ENCODE results near the gene SH3BP5.

SH3BP5 gene

DNA sequence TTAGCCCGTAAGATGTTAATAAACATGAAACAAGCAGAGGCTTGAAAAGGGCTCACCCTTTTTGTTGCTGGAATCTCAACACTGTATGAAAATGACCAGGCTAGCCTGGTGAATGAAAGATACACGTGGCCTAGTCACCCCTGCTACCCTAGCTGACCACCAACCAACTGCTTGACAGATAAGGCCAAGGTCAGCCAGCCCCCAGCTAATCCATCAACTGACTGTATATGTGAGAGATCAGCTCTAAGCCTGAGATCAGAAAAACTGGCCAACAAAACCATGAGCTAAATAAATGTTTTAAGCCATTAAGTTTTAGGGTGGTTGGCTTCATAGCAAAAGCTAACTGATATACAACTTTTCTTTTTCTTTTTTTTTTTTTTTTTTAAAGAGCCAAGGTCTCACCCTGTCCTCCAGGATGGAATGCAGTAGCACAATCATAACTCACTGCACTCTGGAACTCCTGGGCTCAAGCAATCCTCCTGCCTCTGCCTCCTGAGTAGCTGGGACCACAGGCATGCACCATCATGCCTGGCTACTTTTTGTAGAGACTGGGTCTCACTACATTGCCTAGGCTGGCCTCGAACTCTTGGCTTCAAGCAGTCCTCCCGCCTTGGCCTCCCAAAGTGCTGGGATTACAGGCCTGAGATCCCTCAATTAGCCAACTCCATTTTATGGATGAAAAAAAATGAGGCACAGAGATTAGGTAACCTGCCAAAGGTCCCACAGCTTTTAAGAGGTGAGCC, 34.6 kb downstream of the SH3BP5 start:
- H3K9me3 ChIP-seq (ENCODE audit: severe bottlenecking): no peaks in the 10 kb centered on the region
- no peaks in the 10 kb centered on the region for H3K36me3 ChIP-seq (ENCODE audit: low read depth)
- H3K27ac ChIP-seq (ENCODE audit: poor library complexity, severe bottlenecking): no peak overlapping the region
- peaks cover 5% of the 10 kb centered on the region for H3K4me1 ChIP-seq (ENCODE audit: insufficient read depth, poor library complexity, severe bottlenecking)
- no peak overlapping the region for H3K4me3 ChIP-seq (ENCODE audit: severe bottlenecking)
- TF ChIP-seq, protein P1, sequence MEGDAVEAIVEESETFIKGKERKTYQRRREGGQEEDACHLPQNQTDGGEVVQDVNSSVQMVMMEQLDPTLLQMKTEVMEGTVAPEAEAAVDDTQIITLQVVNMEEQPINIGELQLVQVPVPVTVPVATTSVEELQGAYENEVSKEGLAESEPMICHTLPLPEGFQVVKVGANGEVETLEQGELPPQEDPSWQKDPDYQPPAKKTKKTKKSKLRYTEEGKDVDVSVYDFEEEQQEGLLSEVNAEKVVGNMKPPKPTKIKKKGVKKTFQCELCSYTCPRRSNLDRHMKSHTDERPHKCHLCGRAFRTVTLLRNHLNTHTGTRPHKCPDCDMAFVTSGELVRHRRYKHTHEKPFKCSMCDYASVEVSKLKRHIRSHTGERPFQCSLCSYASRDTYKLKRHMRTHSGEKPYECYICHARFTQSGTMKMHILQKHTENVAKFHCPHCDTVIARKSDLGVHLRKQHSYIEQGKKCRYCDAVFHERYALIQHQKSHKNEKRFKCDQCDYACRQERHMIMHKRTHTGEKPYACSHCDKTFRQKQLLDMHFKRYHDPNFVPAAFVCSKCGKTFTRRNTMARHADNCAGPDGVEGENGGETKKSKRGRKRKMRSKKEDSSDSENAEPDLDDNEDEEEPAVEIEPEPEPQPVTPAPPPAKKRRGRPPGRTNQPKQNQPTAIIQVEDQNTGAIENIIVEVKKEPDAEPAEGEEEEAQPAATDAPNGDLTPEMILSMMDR (IDR thresholded peaks at IDR 0.05; ENCODE audit: poor library complexity, severe bottlenecking): no peak
- DNase-seq (ENCODE audit: low spot score) (no peak), ATAC-seq (ENCODE audit: low read depth) (no peak)
- no peaks in the 10 kb centered on the region for H3K27me3 ChIP-seq (ENCODE audit: insufficient read depth, poor library complexity, severe bottlenecking)

DNA sequence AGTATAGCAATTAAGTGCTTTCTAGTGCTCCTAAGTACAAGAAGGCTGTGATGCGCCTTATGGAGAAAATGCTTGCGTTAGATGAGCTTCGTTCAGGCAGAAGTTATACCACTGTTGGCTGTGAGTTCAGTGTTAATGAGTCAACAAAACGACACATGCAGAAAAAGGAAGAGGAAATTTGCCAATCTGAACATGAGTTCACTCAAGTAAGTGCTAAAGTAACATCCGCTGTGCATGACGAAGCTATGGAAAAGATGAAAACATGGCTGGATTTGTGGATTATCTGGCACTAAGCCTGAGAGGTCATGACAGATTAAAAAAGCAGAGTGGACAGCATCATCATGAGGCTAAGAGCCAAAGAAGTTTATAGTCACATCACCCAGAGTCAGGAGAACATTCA, 36.9 kb downstream of the SH3BP5 start:
- Histone ChIP-seq H3K27ac (ENCODE audit: poor library complexity, severe bottlenecking) (no peak overlapping the region), H3K4me1 (ENCODE audit: insufficient read depth, poor library complexity, severe bottlenecking) (peaks cover 5% of the 10 kb centered on the region), H3K9me3 (ENCODE audit: severe bottlenecking) (no peaks in the 10 kb centered on the region), H3K27me3 (ENCODE audit: insufficient read depth, poor library complexity, severe bottlenecking) (no peaks in the 10 kb centered on the region), H3K4me3 (ENCODE audit: severe bottlenecking) (no peak overlapping the region), H3K36me3 (ENCODE audit: low read depth) (no peaks in the 10 kb centered on the region)
- TF ChIP-seq, protein P1 (IDR thresholded peaks at IDR 0.05; ENCODE audit: poor library complexity, severe bottlenecking): no peak
- ATAC-seq (ENCODE audit: low read depth): no peak
- DNase-seq (ENCODE audit: low spot score): no peak

DNA sequence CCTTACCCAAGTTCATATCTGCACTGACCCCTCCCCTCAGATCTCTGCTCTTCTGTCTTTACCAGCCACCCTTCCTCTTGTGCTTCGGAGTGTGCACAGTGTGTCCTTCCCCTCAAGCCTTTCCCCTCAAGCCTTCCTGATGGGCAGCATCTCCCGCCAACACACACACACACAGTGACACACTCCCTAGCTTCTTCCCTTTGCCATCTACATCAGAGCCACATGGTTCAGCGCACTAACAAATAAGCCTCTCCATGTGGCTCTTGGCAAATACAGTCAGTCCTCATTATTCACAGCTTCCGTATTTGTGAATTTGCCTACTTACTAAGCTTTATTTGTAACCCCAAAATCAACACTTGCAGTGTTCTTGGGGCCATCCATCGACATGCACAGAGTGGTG, 37.5 kb downstream of the SH3BP5 start:
- DNase-seq (ENCODE audit: low spot score) (no peak), ATAC-seq (ENCODE audit: low read depth) (no peak)
- H3K4me3 ChIP-seq (ENCODE audit: severe bottlenecking): no peak overlapping the region

DNA sequence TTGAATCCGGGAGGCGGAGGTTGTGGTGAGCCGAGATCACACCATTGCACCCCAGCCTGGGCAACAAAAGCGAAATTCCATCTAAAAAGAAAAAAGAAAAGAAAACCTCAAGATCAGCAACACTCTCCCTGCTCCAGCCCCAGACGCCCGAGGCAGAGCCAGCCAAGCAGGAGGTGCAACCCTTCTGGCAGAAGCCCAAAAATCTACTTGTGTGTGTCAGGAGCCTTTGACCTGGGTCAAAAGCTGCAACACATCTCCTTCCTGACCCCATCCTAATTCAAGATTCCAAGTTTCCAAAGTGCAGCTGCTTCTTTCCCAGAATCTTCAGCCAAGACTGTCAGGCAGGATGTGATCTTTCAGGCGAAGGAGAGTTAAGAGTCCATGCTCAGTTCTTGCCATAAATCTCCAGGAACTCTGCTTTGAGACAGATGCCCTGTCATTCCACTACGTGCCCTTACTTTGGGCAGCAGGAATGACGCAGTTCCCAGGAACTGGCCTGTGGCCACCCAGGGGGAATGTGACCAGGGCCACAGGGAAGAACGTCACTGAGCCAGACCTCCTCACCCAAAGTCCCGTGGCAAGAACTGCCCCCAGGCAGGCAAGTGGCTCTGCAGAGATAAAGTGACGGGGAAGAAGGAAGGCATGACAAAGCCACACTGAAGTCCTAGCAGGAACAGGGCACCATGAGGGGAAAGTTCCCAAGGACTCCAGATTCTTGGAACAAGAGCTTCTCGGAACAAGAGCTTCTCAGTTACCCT, 39.4 kb downstream of the SH3BP5 start:
- ATAC-seq (ENCODE audit: low read depth) (no peak), DNase-seq (ENCODE audit: low spot score) (no peak)
- TF ChIP-seq, protein P1 (IDR thresholded peaks at IDR 0.05; ENCODE audit: poor library complexity, severe bottlenecking): no peak
- Histone ChIP-seq H3K4me1 (ENCODE audit: insufficient read depth, poor library complexity, severe bottlenecking) (no peaks in the 10 kb centered on the region), H3K4me3 (ENCODE audit: severe bottlenecking) (no peak overlapping the region), H3K27me3 (ENCODE audit: insufficient read depth, poor library complexity, severe bottlenecking) (no peaks in the 10 kb centered on the region), H3K27ac (ENCODE audit: poor library complexity, severe bottlenecking) (no peak overlapping the region), H3K36me3 (ENCODE audit: low read depth) (no peaks in the 10 kb centered on the region), H3K9me3 (ENCODE audit: severe bottlenecking) (no peaks in the 10 kb centered on the region)

More for the DNA sequence above, 37.5 kb downstream of the SH3BP5 start:
- peaks cover 5% of the 10 kb centered on the region for H3K4me1 ChIP-seq (ENCODE audit: insufficient read depth, poor library complexity, severe bottlenecking)
- H3K27me3 ChIP-seq (ENCODE audit: insufficient read depth, poor library complexity, severe bottlenecking): no peaks in the 10 kb centered on the region
- H3K36me3 ChIP-seq (ENCODE audit: low read depth): no peaks in the 10 kb centered on the region
- TF ChIP-seq, protein P1 (IDR thresholded peaks at IDR 0.05; ENCODE audit: poor library complexity, severe bottlenecking): no peak
- no peaks in the 10 kb centered on the region for H3K9me3 ChIP-seq (ENCODE audit: severe bottlenecking)
- no peak overlapping the region for H3K27ac ChIP-seq (ENCODE audit: poor library complexity, severe bottlenecking)

Measured in RWPE2 (cell line).